Keratinocyte (primary cell): ENCODE results near the gene MTMR11. TPM values are rescaled to one million over a fixed set of nuclear protein-coding genes. Genes with fewer than 3 reads are reported as not detected.

Experiments
- DNase-seq: peaks from one replicate; pipeline ENCODE4 v3.0.0-alpha.2; 2011; ENCODE audit warnings: low read depth, missing footprints, low spot score
- FAIRE-seq: peaks from 2 replicates; lab custom pipeline; 2011; peaks lifted over from hg19 to GRCh38; lab: Jason Lieb, UNC
- H2AFZ ChIP-seq: 2 replicates; pipeline ENCODE4 v1.6.0; 2012; ENCODE audit warnings: low read length, control low read depth, inconsistent platforms; ENCODE audit not compliant: control insufficient read depth
- H3K27ac ChIP-seq: 2 replicates; pipeline ENCODE4 v1.5.1; 2011; ENCODE audit warnings: low read length; ENCODE audit not compliant: control insufficient read depth, insufficient read depth
- H3K27me3 ChIP-seq: 3 replicates; pipeline ENCODE4 v1.6.0; 2011; ENCODE audit warnings: low read length; ENCODE audit not compliant: control insufficient read depth, insufficient read depth; ENCODE audit errors: extremely low read depth
- H3K36me3 ChIP-seq, 2 experiments: 2 replicates in 1 of 2; 3 replicates in 1 of 2; pipeline ENCODE4 v1.5.1; 2011; ENCODE audit warnings: low read length in 2 of 2, mild to moderate bottlenecking in 1 of 2; ENCODE audit not compliant: control insufficient read depth in 2 of 2, insufficient read depth in 2 of 2; ENCODE audit errors: extremely low read depth in 1 of 2
- H3K4me1 ChIP-seq: 3 replicates; pipeline ENCODE4 v1.5.1; 2011; ENCODE audit warnings: low read length; ENCODE audit not compliant: control insufficient read depth, insufficient read depth; ENCODE audit errors: extremely low read depth
- H3K4me2 ChIP-seq: 3 replicates; pipeline ENCODE4 v1.6.0; 2011; ENCODE audit warnings: low read depth, low read length; ENCODE audit not compliant: control insufficient read depth, insufficient read depth; ENCODE audit errors: extremely low read depth
- H3K4me3 ChIP-seq, 3 experiments: fragments of 200-600 bp in 1 of 3; sonication (generic) in 1 of 3; 2 replicates in 2 of 3; 3 replicates in 1 of 3; pipeline ENCODE4 v1.5.1; 2011 to 2016; ENCODE audit warnings: low read length in 3 of 3, mild to moderate bottlenecking in 3 of 3, control low read depth in 2 of 3, inconsistent platforms in 1 of 3, low read depth in 1 of 3, mixed read lengths in 1 of 3, mixed run types in 1 of 3, moderate library complexity in 1 of 3; ENCODE audit not compliant: control insufficient read depth in 2 of 3, insufficient read depth in 2 of 3; ENCODE audit errors: extremely low read depth in 1 of 3
- H3K79me2 ChIP-seq: 2 replicates; pipeline ENCODE4 v1.6.0; 2012; ENCODE audit warnings: low read length; ENCODE audit not compliant: control insufficient read depth, insufficient read depth
- H3K9ac ChIP-seq: 3 replicates; pipeline ENCODE4 v1.6.0; 2011; ENCODE audit warnings: low read length; ENCODE audit not compliant: control insufficient read depth, insufficient read depth; ENCODE audit errors: extremely low read depth
- H3K9me1 ChIP-seq: 3 replicates; pipeline ENCODE4 v1.6.0; 2011; ENCODE audit warnings: low read length; ENCODE audit not compliant: control insufficient read depth, insufficient read depth; ENCODE audit errors: extremely low read depth
- H3K9me3 ChIP-seq: 2 replicates; pipeline ENCODE4 v1.5.1; 2012; ENCODE audit warnings: low read depth, low read length; ENCODE audit not compliant: control insufficient read depth
- H4K20me1 ChIP-seq: 3 replicates; pipeline ENCODE4 v1.6.0; 2011; ENCODE audit warnings: low read length; ENCODE audit not compliant: control insufficient read depth, insufficient read depth; ENCODE audit errors: extremely low read depth
- CTCF ChIP-seq, 3 experiments: IDR thresholded peaks in 1 of 3; conservative IDR thresholded peaks in 1 of 3; optimal IDR thresholded peaks in 1 of 3; 2 replicates in 2 of 3; 3 replicates in 1 of 3; pipeline versions ENCODE3 to v1.5.1; 2011; ENCODE audit warnings: low read length in 3 of 3, mild to moderate bottlenecking in 3 of 3, moderate library complexity in 2 of 3, control low read depth in 1 of 3, inconsistent platforms in 1 of 3; ENCODE audit not compliant: insufficient read depth in 2 of 3; ENCODE audit errors: extremely low read depth in 1 of 3
- EZH2 ChIP-seq: IDR thresholded peaks from one replicate; pipeline ENCODE4 v1.6.1; 2012; ENCODE audit warnings: inconsistent platforms, mild to moderate bottlenecking, low read length, moderate library complexity
- dilution Hi-C: fragments of 300-500 bp; cut with MboI; formaldehyde crosslinking; loops from one replicate; pipeline ENCODE4 v1.7.0; 2020; ENCODE audit warnings: low sequenced_read_pairs; ENCODE audit not compliant: extremely low pct_ligation_motif_present
- polyA minus RNA-seq, 3 experiments: library from RNA; depleted of rRNA, polyadenylated mRNA; stranded (reverse); fragments of >200 nt; gene quantifications; 1 replicate in 1 of 3; 2 replicates in 1 of 3; 3 replicates in 1 of 3; pipeline ENCODE4 v1.2.3, GENCODE V29; 2011
- polyA plus RNA-seq, 5 experiments: library from polyadenylated mRNA; depleted of rRNA in 3 of 5; stranded (reverse) in 3 of 5; stranded (forward) in 1 of 5; unstranded in 1 of 5; fragments of >200 nt; gene quantifications; 1 replicate in 1 of 5; 2 replicates in 3 of 5; 3 replicates in 1 of 5; pipeline versions ENCODE4 v1.2.1 to v1.2.3, GENCODE V29; 2011 to 2012; ENCODE audit warnings: missing spikeins in 2 of 5, low read depth in 1 of 5, low replicate concordance in 1 of 5

Gene MTMR11
- 11.8 to 15.6 TPM (median 12.8 TPM) in 3 replicates for polyA plus RNA-seq
- polyA plus RNA-seq (2011; ENCODE audit: low read depth), result 1.4 TPM
- 7.1 and 7.8 TPM in 2 replicates for polyA plus RNA-seq (2011; cell fraction: cytosol; rRNA removed)
- 26.5 and 30.7 TPM in 2 replicates for polyA plus RNA-seq (2011; cell fraction: nucleus; rRNA removed)
- 4.6 and 7.2 TPM in 2 replicates for polyA plus RNA-seq (2012; ENCODE audit: low replicate concordance)
- 16.3 to 21.6 TPM (median 21.5 TPM) in 3 replicates for polyA minus RNA-seq
- polyA minus RNA-seq (2011; cell fraction: cytosol; rRNA and poly(A)+ RNA removed), result 4.2 TPM
- 9.0 and 14.4 TPM in 2 replicates for polyA minus RNA-seq (2011; cell fraction: nucleus; rRNA and poly(A)+ RNA removed)

GRCh38 chr1:149936170-149936991 lies at the start of gene MTMR11:
TSS of gene MTMR11 (minus strand) at chr1:149936879. CDS start at chr1:149936647, 232 bp downstream.
- DNase-seq (no peak), FAIRE-seq (peak; percentile 52)
- Histone ChIP-seq H3K9ac (peak within 1 kb of the TSS; percentile 76), H3K36me3 (peaks cover 0 to 6% of the 10 kb centered on the region in 2 experiments), H3K79me2 (peaks cover 7% of the 10 kb centered on the region), H3K27ac (peak within 1 kb of the TSS; percentile 86), H3K4me3 (peak within 1 kb of the TSS; percentile 43 to 86 (median 77)), H3K27me3 (no peaks in the 10 kb centered on the region), H3K9me3 (no peaks in the 10 kb centered on the region), H4K20me1 (no peaks in the 10 kb centered on the region), H3K9me1 (no peaks in the 10 kb centered on the region), H2AFZ (peak within 1 kb of the TSS; percentile 92), H3K4me2 (peak within 1 kb of the TSS; percentile 96), H3K4me1 (peaks cover 52% of the 10 kb centered on the region)
- TF ChIP-seq CTCF (optimal IDR thresholded peaks at IDR 0.05 in 1 of 3, IDR thresholded peaks at IDR 0.05 in 1 of 3, conservative IDR thresholded peaks at IDR 0.05 in 1 of 3; ENCODE audit: extremely low read depth in 1 of 3, insufficient read depth in 2 of 3, low read length in 3 of 3), result no peak
- no peak for TF ChIP-seq EZH2
- dilution Hi-C loops, result no loop called here

GRCh38 chr1:149979972-149980540 lies 43.4 kb upstream of the MTMR11 start:
- Histone ChIP-seq H3K4me2 (no peak overlapping the region), H3K9ac (no peak overlapping the region), H3K36me3 (peaks cover 2 to 4% of the 10 kb centered on the region in 2 experiments), H3K9me3 (no peaks in the 10 kb centered on the region), H3K27me3 (no peaks in the 10 kb centered on the region), H3K4me3 (no peak overlapping the region), H3K27ac (no peak overlapping the region), H3K4me1 (peaks cover 11% of the 10 kb centered on the region), H2AFZ (no peak overlapping the region), H4K20me1 (no peaks in the 10 kb centered on the region), H3K9me1 (no peaks in the 10 kb centered on the region), H3K79me2 (peaks cover 28% of the 10 kb centered on the region)
- no peak for DNase-seq
- TF ChIP-seq EZH2, result no peak
- no peak for TF ChIP-seq CTCF (optimal IDR thresholded peaks at IDR 0.05 in 1 of 3, IDR thresholded peaks at IDR 0.05 in 1 of 3, conservative IDR thresholded peaks at IDR 0.05 in 1 of 3; ENCODE audit: extremely low read depth in 1 of 3, insufficient read depth in 2 of 3, low read length in 3 of 3)
- no peak for FAIRE-seq
- dilution Hi-C loops, result no loop called here
